Caco-2 (cell line): Measurements from ENCODE around the gene STX1A. TPM values are rescaled to one million over a fixed set of nuclear protein-coding genes. Genes with fewer than 3 reads are reported as not detected.
"Not testable (repeated sequence)": the region's sequence is repeated elsewhere in the genome, so short reads cannot be mapped to it uniquely, and the experiment has no call there.

Experiments
- BruUV-seq: library from RNA; stranded (reverse); fragments of 400-500 nt; replicated peaks from 2 replicates; lab custom pipeline; 2021; lab: Mats Ljungman, UMichigan
- CTCF ChIA-PET: fragments of 300-600 bp; sonication (Branson Sonifier 250); formaldehyde crosslinking; loops from one replicate; lab custom pipeline; 2022; ENCODE audit warnings: antibody characterized with exemption; lab: Charles Lee
- POLR2A ChIA-PET: fragments of 300-600 bp; sonication (Branson Sonifier 250); formaldehyde crosslinking; loops from one replicate; lab custom pipeline; 2022; ENCODE audit warnings: antibody characterized with exemption; lab: Charles Lee
- DNase-seq, 2 experiments: peaks; one replicate each; pipeline versions ENCODE4 v3.0.0 to v3.0.0-alpha.2; 2020 to 2022
- H3K27me3 ChIP-seq: replicated peaks from 2 replicates; pipeline ENCODE4 v1.6.0; 2011; ENCODE audit warnings: low read length; ENCODE audit not compliant: control insufficient read depth, insufficient read depth
- H3K36me3 ChIP-seq: 2 replicates; pipeline ENCODE4 v1.5.1; 2011; ENCODE audit warnings: low read length; ENCODE audit not compliant: control insufficient read depth, insufficient read depth
- H3K4me1 ChIP-seq: fragments of 250-450 bp; sonication (Bioruptor Pico); 2 replicates; pipeline ENCODE4 v1.5.1; 2020; ENCODE audit warnings: mild to moderate bottlenecking
- H3K4me3 ChIP-seq: 2 replicates; pipeline ENCODE4 v1.5.1; 2011; ENCODE audit warnings: low read depth, mild to moderate bottlenecking, control low read depth, low read length
- H3K9me3 ChIP-seq: fragments of 250-450 bp; sonication (Bioruptor Pico); 2 replicates; pipeline ENCODE4 v1.5.1; 2020; ENCODE audit warnings: mild to moderate bottlenecking, moderate library complexity
- H3K27ac Mint-ChIP-seq: one replicate; pipeline ENCODE4 v1.8.0; 2022; ENCODE audit warnings: mixed read lengths; ENCODE audit not compliant: unreplicated experiment
- H3K27me3 Mint-ChIP-seq: one replicate; pipeline ENCODE4 v1.8.0; 2022; ENCODE audit warnings: mixed read lengths; ENCODE audit not compliant: insufficient read depth, unreplicated experiment
- H3K36me3 Mint-ChIP-seq: one replicate; pipeline ENCODE4 v1.8.0; 2022; ENCODE audit warnings: mild to moderate bottlenecking, mixed read lengths; ENCODE audit not compliant: insufficient read depth, unreplicated experiment
- H3K4me1 Mint-ChIP-seq: one replicate; pipeline ENCODE4 v1.8.0; 2022; ENCODE audit warnings: low read depth, mixed read lengths; ENCODE audit not compliant: unreplicated experiment
- H3K4me3 Mint-ChIP-seq: one replicate; pipeline ENCODE4 v1.8.0; 2022; ENCODE audit warnings: mild to moderate bottlenecking, moderate library complexity, mixed read lengths; ENCODE audit not compliant: unreplicated experiment
- H3K9me3 Mint-ChIP-seq: one replicate; pipeline ENCODE4 v1.8.0; 2022; ENCODE audit warnings: mixed read lengths; ENCODE audit not compliant: unreplicated experiment
- CTCF ChIP-seq, 2 experiments: fragments of 200-600 bp in 1 of 2; IDR thresholded peaks; 1 replicate in 1 of 2; 2 replicates in 1 of 2; pipeline versions ENCODE4 v1.5.1 to v1.8.0; 2011 to 2022; ENCODE audit warnings: antibody characterized with exemption in 1 of 2, control low read depth in 1 of 2, inconsistent platforms in 1 of 2, low read depth in 1 of 2, low read length in 1 of 2, mild to moderate bottlenecking in 1 of 2, moderate library complexity in 1 of 2; ENCODE audit not compliant: insufficient read depth in 1 of 2, severe bottlenecking in 1 of 2, unreplicated experiment in 1 of 2
- intact Hi-C: fragments of 100-400 bp; cut with micrococcal nuclease; formaldehyde crosslinking; loops from one replicate; pipeline ENCODE4 v1.10.0; 2022; ENCODE audit not compliant: unreplicated experiment
- total RNA-seq: library from RNA; stranded (reverse); gene quantifications from 2 replicates; pipeline ENCODE4 v1.2.3, GENCODE V29; 2022

The STX1A gene
- total RNA-seq, 1 experiment from 2014 or later, result 28.6 TPM

DNA sequence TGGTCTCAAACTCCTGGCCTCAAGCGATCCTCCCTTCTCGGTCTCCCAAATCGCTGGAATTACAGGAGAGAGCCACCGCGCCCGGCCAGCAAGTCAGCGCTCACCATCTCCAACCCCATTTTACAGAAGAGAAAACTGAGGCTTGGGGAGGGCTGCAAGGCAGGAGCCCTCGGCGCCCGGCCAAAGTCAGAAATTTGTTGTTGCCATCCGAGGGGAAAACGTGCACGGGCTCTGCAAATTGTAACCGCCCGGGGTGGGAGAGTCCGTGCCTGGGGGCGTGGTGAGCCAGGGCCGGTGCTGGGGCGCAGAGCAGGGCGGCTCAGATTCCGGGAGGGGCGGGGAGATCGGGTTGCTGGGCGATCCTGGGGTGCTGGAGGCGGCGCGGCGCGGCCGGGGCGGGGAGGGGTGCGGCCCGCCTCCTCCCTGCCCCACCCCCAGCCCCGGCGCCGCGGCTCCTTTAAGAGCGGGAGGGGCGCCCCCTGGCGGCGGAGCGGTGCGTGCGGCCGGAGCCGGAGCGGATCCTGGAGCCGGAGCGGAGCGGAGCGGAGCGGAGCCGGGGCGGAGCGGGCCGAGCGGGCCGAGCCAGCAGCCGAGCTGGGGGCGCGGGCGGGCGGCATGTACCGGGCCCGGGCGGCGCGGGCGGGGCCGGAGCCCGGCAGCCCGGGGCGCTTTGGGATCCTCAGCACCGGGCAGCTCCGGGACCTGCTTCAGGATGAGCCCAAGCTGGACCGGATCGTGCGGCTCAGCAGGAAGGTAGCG, 51.9 kb downstream of the STX1A start, which contains the start of gene VPS37D:
TSS of gene VPS37D (plus strand) at position 488 of the 759 bp plus-strand sequence. CDS start at position 616, 128 bp downstream.
- CTCF ChIA-PET, result interaction anchor here (0.5 to 1.1 kb wide), 4 partner anchors 33 to 71 kb away, joined by 3 to 8 read pairs (median 4); partner anchors contain the start of gene ABHD11
- H3K27me3 ChIP-seq, result no peaks in the 10 kb centered on the region

DNA sequence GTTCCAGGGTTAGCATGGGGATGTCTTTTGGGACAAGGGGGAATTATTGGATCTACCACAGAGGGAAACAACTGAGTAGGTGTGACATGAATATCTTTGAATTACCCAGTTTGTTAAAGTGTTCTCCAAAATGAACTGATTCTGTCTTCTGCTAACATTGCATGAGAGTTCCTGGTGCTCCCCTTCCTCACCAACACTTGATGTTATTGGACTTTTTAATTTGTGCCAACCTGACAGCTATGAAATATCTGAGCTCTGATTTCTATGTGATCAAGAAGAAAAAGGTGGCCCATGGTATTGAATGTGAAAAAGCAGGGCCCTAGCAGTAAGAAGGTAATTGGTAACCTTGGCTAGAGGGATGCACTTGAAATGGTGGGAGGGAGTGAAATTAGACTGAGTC, 56.4 kb downstream of the STX1A start:
- Mint-ChIP-seq H3K27me3 (peaks cover 8% of the 10 kb centered on the region), H3K4me3 (no peak overlapping the region), H3K9me3 (peaks cover 10% of the 10 kb centered on the region), H3K4me1 (no peaks in the 10 kb centered on the region), H3K36me3 (peaks cover 6% of the 10 kb centered on the region), H3K27ac (no peak overlapping the region)
- Histone ChIP-seq H3K36me3 (no peaks in the 10 kb centered on the region), H3K4me1 (peaks cover 11% of the 10 kb centered on the region), H3K4me3 (no peak overlapping the region), H3K27me3 (no peaks in the 10 kb centered on the region), H3K9me3 (no peaks in the 10 kb centered on the region; the same call in 1 of the 2 replicates)
- intact Hi-C loops, result no loop called here
- CTCF ChIA-PET, result interaction anchor here (0.7 kb wide), 1 partner anchor 62 kb away, joined by 7 read pairs; no protein-coding TSS in a partner anchor
- no TSS peak for BruUV-seq
- no peak for DNase-seq
- no peak for TF ChIP-seq CTCF (IDR thresholded peaks at IDR 0.05; ENCODE audit: insufficient read depth in 1 of 2, low read depth in 1 of 2, low read length in 1 of 2, severe bottlenecking in 1 of 2, unreplicated experiment in 1 of 2)
- POLR2A ChIA-PET, result no interaction called here

More for the DNA sequence above, 51.9 kb downstream of the STX1A start, which contains the start of gene VPS37D:
- Mint-ChIP-seq H3K4me3 (peak within 1 kb of the TSS; percentile 70), H3K9me3 (peaks cover 10% of the 10 kb centered on the region), H3K27me3 (no peaks in the 10 kb centered on the region), H3K4me1 (peaks cover 4% of the 10 kb centered on the region), H3K36me3 (peaks cover 6% of the 10 kb centered on the region), H3K27ac (no peak within 1 kb of the TSS)
- BruUV-seq, result no TSS peak
- peak; percentile 85 to 94 for TF ChIP-seq CTCF (IDR thresholded peaks at IDR 0.05; ENCODE audit: insufficient read depth in 1 of 2, low read depth in 1 of 2, low read length in 1 of 2, severe bottlenecking in 1 of 2, unreplicated experiment in 1 of 2)
- Histone ChIP-seq H3K4me1 (peaks cover 14% of the 10 kb centered on the region), H3K36me3 (no peaks in the 10 kb centered on the region), H3K9me3 (no peaks in the 10 kb centered on the region; the same call in 1 of the 2 replicates), H3K4me3 (peak within 1 kb of the TSS; percentile 53)
- POLR2A ChIA-PET, result no interaction called here
- intact Hi-C loops, result loop anchor here (1.0 to 5.0 kb wide), 4 partner anchors 54 to 145 kb away; partner anchors contain the start of gene BAZ1B
- DNase-seq, result peak; percentile 92 to 97

GRCh38 chr7:73660594-73660993, 58.9 kb downstream of the STX1A start:
- CTCF ChIA-PET, H3K4me3 Mint-ChIP-seq, H3K36me3 Mint-ChIP-seq, H3K4me1 Mint-ChIP-seq, H3K27ac Mint-ChIP-seq, H3K36me3 ChIP-seq, H3K4me3 ChIP-seq, BruUV-seq, DNase-seq, H3K27me3 ChIP-seq, intact Hi-C loops, H3K27me3 Mint-ChIP-seq, H3K9me3 ChIP-seq, POLR2A ChIA-PET: not testable (repeated sequence)
- peaks cover 11% of the 10 kb centered on the region for H3K4me1 ChIP-seq
- peaks cover 11% of the 10 kb centered on the region for H3K9me3 Mint-ChIP-seq
